K562 (cell line): ENCODE results near the gene MEX3D. TPM values are rescaled to one million over a fixed set of nuclear protein-coding genes. Genes with fewer than 3 reads are reported as not detected.
"Not testable (repeated sequence)": the region's sequence is repeated elsewhere in the genome, so short reads cannot be mapped to it uniquely, and the experiment has no call there.

Source experiments
- ATAC-seq: fragments of 200-7000 bp; cut with Tn5 transposase; 3 replicates; pipeline ENCODE4 v1.9.1; 2020; ENCODE audit warnings: moderate library complexity
- BruUV-seq: library from RNA; stranded (reverse); fragments of 400-500 nt; replicated peaks from 2 replicates; lab custom pipeline; 2021; lab: Mats Ljungman, UMichigan
- CTCF ChIA-PET: fragments of 300-600 bp; formaldehyde crosslinking; extraction: SDS; loops from one replicate; lab custom pipeline; 2021; ENCODE audit warnings: low intra/inter-chr PET ratio; lab: Yijun Ruan, JAX
- POLR2A ChIA-PET: fragments of 300-600, 350-650 bp; sonication (Branson Sonifier 250); formaldehyde crosslinking; extraction: SDS; loops from one replicate; lab custom pipeline; 2021; ENCODE audit warnings: antibody characterized with exemption, inconsistent platforms; lab: Yijun Ruan, JAX
- DNase-seq, 4 experiments: peaks; one replicate each; pipeline versions ENCODE4 v3.0.0 to v3.0.0-alpha.2; 2011 to 2018; ENCODE audit warnings: low spot score in 3 of 4, mixed read lengths in 3 of 4; ENCODE audit errors: extremely low read depth in 1 of 4
- FAIRE-seq: peaks from 2 replicates; lab custom pipeline; 2011; peaks lifted over from hg19 to GRCh38; lab: Jason Lieb, UNC
- H2AFZ ChIP-seq: 2 replicates; pipeline ENCODE4 v1.6.0; 2011; ENCODE audit warnings: low read depth, low read length, control low read depth, inconsistent platforms
- H3K27ac ChIP-seq: fragments of 200-600 bp; 3 replicates; pipeline ENCODE4 v1.8.0; 2011; ENCODE audit warnings: low read depth, mild to moderate bottlenecking, control low read depth, inconsistent platforms, low read length, moderate library complexity, mixed read lengths; ENCODE audit errors: extremely low read depth
- H3K27me3 ChIP-seq, 2 experiments: fragments of 300-600 bp in 1 of 2; 2 replicates in 1 of 2; 3 replicates in 1 of 2; pipeline versions ENCODE4 v1.6.0 to v1.8.0; 2011; ENCODE audit warnings: inconsistent platforms in 2 of 2, low read length in 2 of 2, mild to moderate bottlenecking in 1 of 2, mixed read lengths in 1 of 2, moderate library complexity in 1 of 2; ENCODE audit not compliant: control insufficient read depth in 2 of 2, insufficient read depth in 2 of 2
- H3K36me3 ChIP-seq: fragments of 300-600 bp; 3 replicates; pipeline ENCODE4 v1.8.0; 2011; ENCODE audit warnings: mild to moderate bottlenecking, low read length, inconsistent platforms; ENCODE audit not compliant: control insufficient read depth, insufficient read depth
- H3K4me1 ChIP-seq, 2 experiments: fragments of 200-600 bp in 1 of 2; replicated peaks in 1 of 2; 2 replicates in 1 of 2; 3 replicates in 1 of 2; pipeline versions ENCODE4 v1.5.1 to v1.8.0; 2011; ENCODE audit warnings: inconsistent platforms in 2 of 2, low read length in 2 of 2, mild to moderate bottlenecking in 1 of 2, mixed read lengths in 1 of 2, moderate library complexity in 1 of 2; ENCODE audit not compliant: control insufficient read depth in 2 of 2, insufficient read depth in 2 of 2
- H3K4me2 ChIP-seq: 2 replicates; pipeline ENCODE4 v1.6.1; 2011; ENCODE audit warnings: low read length, control low read depth, inconsistent platforms, mixed read lengths; ENCODE audit not compliant: insufficient read depth
- H3K4me3 ChIP-seq: fragments of 200-600 bp; sonication (generic), shearing (Covaris generic); 2 replicates; pipeline ENCODE4 v1.5.1; 2016; ENCODE audit warnings: control low read depth, inconsistent platforms
- H3K79me2 ChIP-seq: fragments of 200-600 bp; 3 replicates; pipeline ENCODE4 v1.8.0; 2011; ENCODE audit warnings: low read length, inconsistent platforms; ENCODE audit not compliant: control insufficient read depth, insufficient read depth
- H3K9ac ChIP-seq, 2 experiments: 2 replicates each; pipeline versions ENCODE4 v1.6.0 to v1.6.1; 2011; ENCODE audit warnings: low read depth in 2 of 2, low read length in 2 of 2, control low read depth in 1 of 2, inconsistent platforms in 1 of 2, mild to moderate bottlenecking in 1 of 2, mixed read lengths in 1 of 2; ENCODE audit not compliant: insufficient read depth in 1 of 2
- H3K9me1 ChIP-seq: one replicate; pipeline ENCODE4 v1.6.0; 2011; ENCODE audit warnings: inconsistent platforms, mild to moderate bottlenecking, low read length, moderate library complexity; ENCODE audit not compliant: control insufficient read depth, insufficient read depth
- H3K9me3 ChIP-seq: replicated peaks from 2 replicates; pipeline ENCODE4 v1.5.1; 2011; ENCODE audit warnings: low read depth, low read length, inconsistent platforms; ENCODE audit not compliant: control insufficient read depth, insufficient read depth
- H4K20me1 ChIP-seq: replicated peaks from 2 replicates; pipeline ENCODE4 v1.6.1; 2011; ENCODE audit warnings: low read length, inconsistent platforms, mixed read lengths; ENCODE audit not compliant: control insufficient read depth, insufficient read depth
- GATAD2A ChIP-seq: fragments of 450-650 bp; IDR thresholded peaks from 2 replicates; pipeline ENCODE4 v1.6.1; 2017
- SRSF7 ChIP-seq: fragments of 200-400 bp; formaldehyde crosslinking; optimal IDR thresholded peaks from 2 replicates; pipeline ENCODE3; 2017; ENCODE audit warnings: mild to moderate bottlenecking, low read depth, low read length
- WGBS: fragments of 100-300 bp; shearing (Covaris generic); methylation state at CpG from one replicate; pipeline ENCODE4 v1.1.6; 2016; ENCODE audit warnings: low coverage, mixed read lengths; ENCODE audit not compliant: insufficient coverage; ENCODE audit errors: missing lambda C conversion rate; 5-methylcytosine and 5-hydroxymethylcytosine counted together
- in situ Hi-C: fragments of 300-500 bp; cut with MboI; formaldehyde crosslinking; loops from 4 replicates; pipeline ENCODE4 v1.15.0; 2018; ENCODE audit warnings: inconsistent platforms, mixed read lengths
- intact Hi-C: fragments of 100-400 bp; cut with micrococcal nuclease; formaldehyde crosslinking; loops from 2 replicates; pipeline ENCODE4 v1.14.2; 2022
- polyA plus RNA-seq, 8 experiments: library from polyadenylated mRNA; depleted of rRNA in 4 of 8; stranded (reverse) in 5 of 8; unstranded in 3 of 8; fragments of >200 nt; fragmentation: Nextera tagmentation in 2 of 8; fragmentation: Illumina TruSeq in 1 of 8; extraction: Ambion mirVana in 2 of 8; extraction: Trizol in 1 of 8; gene quantifications; 2 replicates each; pipeline versions ENCODE4 v1.2.1 to v1.2.3, GENCODE V29; 2011 to 2014; ENCODE audit warnings: inconsistent platforms in 1 of 8, missing spikeins in 1 of 8
- total RNA-seq, 7 experiments: library from RNA; depleted of rRNA in 6 of 7; stranded (reverse); fragments of >200 nt in 6 of 7; fragmentation: Illumina TruSeq in 2 of 7; extraction: Trizol in 2 of 7; gene quantifications; 2 replicates each; pipeline versions ENCODE4 v1.2.1 to v1.2.3, GENCODE V29; 2011 to 2021; ENCODE audit warnings: low replicate concordance in 1 of 7
- TF ChIP-seq, protein P1 (sequence below), 2 experiments: fragments of 200-800 bp in 1 of 2; sonication (Bioruptor generic) in 1 of 2; sonication (generic) in 1 of 2; formaldehyde crosslinking in 1 of 2; IDR thresholded peaks in 1 of 2; conservative IDR thresholded peaks in 1 of 2; 2 replicates each; pipeline versions ENCODE4 v1.5.0 to v1.6.1; 2016 to 2020; ENCODE audit warnings: missing compliant biosample characterization in 1 of 2, missing genetic modification characterization in 1 of 2, missing genetic modification reagents in 1 of 2

Gene MEX3D
- total and polyA plus RNA-seq, 9 of the 15 experiments (the other 6 are each of a cell fraction or from before 2014, with no cell fraction given): 1.7 to 39.3 (median 5.7) TPM

DNA sequence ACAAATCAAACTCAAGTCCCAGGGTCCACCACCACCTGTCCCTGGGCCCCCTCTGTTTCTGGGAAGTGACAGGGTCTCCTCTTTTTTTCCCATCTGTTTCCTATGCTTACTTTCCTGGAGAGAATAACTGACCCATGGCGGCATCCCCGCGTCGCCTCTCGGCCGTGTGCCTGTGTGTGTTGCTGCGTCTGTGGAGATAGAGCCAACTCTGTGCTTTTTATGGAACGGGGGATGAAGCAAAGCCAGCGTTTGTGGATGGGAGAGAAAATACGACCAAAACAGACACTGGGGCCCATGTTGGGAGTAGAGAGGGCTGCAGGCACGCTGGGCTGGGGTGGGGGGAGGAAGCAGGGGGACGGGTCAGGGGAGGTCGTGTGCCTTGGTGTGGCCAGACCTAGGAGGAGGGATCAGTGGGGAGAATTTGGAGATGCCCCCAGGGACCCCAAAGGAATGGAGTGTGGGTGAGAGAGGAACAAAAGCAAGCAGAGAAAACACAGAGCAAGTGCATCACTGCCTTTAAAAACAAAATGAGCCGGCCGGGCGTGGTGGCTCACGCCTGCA, 27.7 kb downstream of the MEX3D start (continued):
- TF ChIP-seq SRSF7: no peak
- TF ChIP-seq, protein P1, sequence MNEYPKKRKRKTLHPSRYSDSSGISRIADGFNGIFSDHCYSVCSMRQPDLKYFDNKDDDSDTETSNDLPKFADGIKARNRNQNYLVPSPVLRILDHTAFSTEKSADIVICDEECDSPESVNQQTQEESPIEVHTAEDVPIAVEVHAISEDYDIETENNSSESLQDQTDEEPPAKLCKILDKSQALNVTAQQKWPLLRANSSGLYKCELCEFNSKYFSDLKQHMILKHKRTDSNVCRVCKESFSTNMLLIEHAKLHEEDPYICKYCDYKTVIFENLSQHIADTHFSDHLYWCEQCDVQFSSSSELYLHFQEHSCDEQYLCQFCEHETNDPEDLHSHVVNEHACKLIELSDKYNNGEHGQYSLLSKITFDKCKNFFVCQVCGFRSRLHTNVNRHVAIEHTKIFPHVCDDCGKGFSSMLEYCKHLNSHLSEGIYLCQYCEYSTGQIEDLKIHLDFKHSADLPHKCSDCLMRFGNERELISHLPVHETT (CRISPR knock-in tag; conservative IDR thresholded peaks at IDR 0.05 in 1 of 2, IDR thresholded peaks at IDR 0.05 in 1 of 2): no peak
- no peak for TF ChIP-seq GATAD2A

DNA sequence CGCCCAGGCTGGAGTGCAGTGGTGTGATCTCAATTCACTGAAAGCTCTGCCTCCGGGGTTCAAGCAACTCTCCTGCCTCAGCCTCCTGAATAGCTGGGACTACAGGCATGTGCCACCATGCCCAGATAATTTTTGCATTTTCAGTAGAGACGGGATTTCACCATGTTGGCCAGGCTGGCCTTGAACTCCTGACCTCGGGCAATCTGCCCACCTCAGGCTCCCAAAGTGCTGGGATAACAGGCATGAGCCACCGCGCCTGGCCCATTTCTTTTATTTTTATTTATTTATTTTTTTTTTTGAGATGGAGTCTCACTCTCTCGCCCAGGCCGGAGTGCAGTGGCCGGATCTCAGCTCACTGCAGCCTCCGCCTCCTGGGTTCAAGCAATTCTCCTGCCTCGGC, 28.4 kb downstream of the MEX3D start:
- intact Hi-C loops (loop anchor here (10.0 kb wide), 2 partner anchors 65 to 225 kb away; partner anchors contain the start of gene UQCR11), in situ Hi-C loops (loop anchor here (10.0 kb wide), 1 partner anchor 225 kb away; no protein-coding TSS in a partner anchor)
- ATAC-seq, H3K9ac ChIP-seq, H3K36me3 ChIP-seq, H3K4me3 ChIP-seq, FAIRE-seq, H3K27me3 ChIP-seq, CTCF ChIA-PET, H3K79me2 ChIP-seq, H3K4me2 ChIP-seq, H3K9me1 ChIP-seq, DNase-seq, BruUV-seq, H4K20me1 ChIP-seq, H3K27ac ChIP-seq, H3K9me3 ChIP-seq, H2AFZ ChIP-seq: not testable (repeated sequence)
- WGBS: 79% methylated on average over 10 of the region's 11 CpGs
- POLR2A ChIA-PET: interaction anchor here (0.6 kb wide), 1 partner anchor 29 kb away, joined by 3 read pairs; no protein-coding TSS in a partner anchor
- H3K4me1 ChIP-seq: peaks cover 8 to 21% of the 10 kb centered on the region in 2 experiments
